Activated CD8-positive, alpha-beta T cell treated with anti-CD3 and anti-CD28 coated beads, Interleukin-2, amount 10 ng/mL, durations not matched to agents 7 days and 5 days (primary cell): ENCODE data around the gene CTNNA2. TPM values are rescaled to one million over a fixed set of nuclear protein-coding genes. Genes with fewer than 3 reads are reported as not detected.

Experiments
- ATAC-seq: fragments of 150-1000 bp; cut with Tn5 transposase; one replicate; pipeline ENCODE4 v1.10.0; 2021; ENCODE audit warnings: moderate library complexity
- CTCF ChIA-PET: fragments of 350-600 bp; sonication (Branson Sonifier 250); formaldehyde crosslinking; loops from one replicate; lab custom pipeline; 2021; ENCODE audit warnings: antibody characterized with exemption; lab: Charles Lee
- POLR2A ChIA-PET: fragments of 350-600 bp; sonication (Branson Sonifier 250); formaldehyde crosslinking; loops from one replicate; lab custom pipeline; 2021; ENCODE audit warnings: antibody characterized with exemption; lab: Charles Lee
- DNase-seq: peaks from one replicate; pipeline ENCODE4 v3.0.0-alpha.2; 2020
- H3K27ac Mint-ChIP-seq: one replicate; pipeline ENCODE4 v1.8.0; 2021; ENCODE audit warnings: mild to moderate bottlenecking, mixed read lengths
- H3K27me3 Mint-ChIP-seq: one replicate; pipeline ENCODE4 v1.8.0; 2021; ENCODE audit warnings: low read depth, mixed read lengths
- H3K36me3 Mint-ChIP-seq: one replicate; pipeline ENCODE4 v1.8.0; 2021; ENCODE audit warnings: low read depth, mixed read lengths
- H3K4me1 Mint-ChIP-seq: one replicate; pipeline ENCODE4 v1.8.0; 2021; ENCODE audit warnings: low read depth, mixed read lengths
- H3K4me3 Mint-ChIP-seq: one replicate; pipeline ENCODE4 v1.8.0; 2021; ENCODE audit warnings: mild to moderate bottlenecking, mixed read lengths
- H3K9me3 Mint-ChIP-seq: one replicate; pipeline ENCODE4 v1.8.0; 2022; ENCODE audit warnings: mixed read lengths; ENCODE audit not compliant: insufficient read depth
- total RNA-seq, 2 experiments: library from RNA; stranded (reverse); gene quantifications; one replicate each; pipeline ENCODE4 v1.2.3, GENCODE V29; 2021

The CTNNA2 gene
- total RNA-seq, 2 experiments from 2014 or later = not detected

GRCh38 chr2:79929624-79930023 is 416.8 kb downstream of the CTNNA2 start:
- ChIA-PET CTCF (no interaction called here), POLR2A (no interaction called here)
- Mint-ChIP-seq H3K4me1 (no peaks in the 10 kb centered on the region), H3K36me3 (no peaks in the 10 kb centered on the region), H3K27ac (no peak overlapping the region), H3K27me3 (no peaks in the 10 kb centered on the region), H3K9me3 (no peaks in the 10 kb centered on the region), H3K4me3 (no peak overlapping the region)
- DNase-seq = no peak
- no peak for ATAC-seq

- peaks cover 5% of the 10 kb centered on the region for H3K4me1 Mint-ChIP-seq
- H3K36me3 Mint-ChIP-seq = no peaks in the 10 kb centered on the region
- ATAC-seq (no peak), DNase-seq (no peak)
- H3K27me3 Mint-ChIP-seq = no peaks in the 10 kb centered on the region
- ChIA-PET POLR2A (no interaction called here), CTCF (no interaction called here)
- H3K27ac Mint-ChIP-seq = no peak overlapping the region
- no peak overlapping the region for H3K4me3 Mint-ChIP-seq
- H3K9me3 Mint-ChIP-seq = no peaks in the 10 kb centered on the region
Observed at GRCh38 chr2:79935046-79935732, 422.3 kb downstream of the CTNNA2 start.

- POLR2A ChIA-PET = no interaction called here
- Mint-ChIP-seq H3K4me1 (peaks cover 5% of the 10 kb centered on the region), H3K27me3 (no peaks in the 10 kb centered on the region), H3K36me3 (no peaks in the 10 kb centered on the region), H3K9me3 (no peaks in the 10 kb centered on the region), H3K4me3 (no peak overlapping the region), H3K27ac (no peak overlapping the region)
- ATAC-seq = no peak
- CTCF ChIA-PET = no interaction called here
- DNase-seq = peak; percentile 24
Observed at GRCh38 chr2:79935771-79936657, 423.2 kb downstream of the CTNNA2 start.

- Mint-ChIP-seq H3K36me3 (no peaks in the 10 kb centered on the region), H3K9me3 (no peaks in the 10 kb centered on the region), H3K27me3 (no peaks in the 10 kb centered on the region), H3K4me1 (peaks cover 5% of the 10 kb centered on the region), H3K27ac (no peak overlapping the region), H3K4me3 (no peak overlapping the region)
- DNase-seq (no peak), ATAC-seq (no peak)
- ChIA-PET POLR2A (no interaction called here), CTCF (no interaction called here)
Observed at GRCh38 chr2:79936715-79937114, 423.9 kb downstream of the CTNNA2 start.

GRCh38 chr2:79938648-79939047 is 425.8 kb downstream of the CTNNA2 start:
- H3K36me3 Mint-ChIP-seq = no peaks in the 10 kb centered on the region
- H3K4me1 Mint-ChIP-seq = peaks cover 5% of the 10 kb centered on the region
- DNase-seq = no peak
- no peaks in the 10 kb centered on the region for H3K9me3 Mint-ChIP-seq
- ChIA-PET POLR2A (no interaction called here), CTCF (no interaction called here)
- H3K4me3 Mint-ChIP-seq = no peak overlapping the region
- ATAC-seq = no peak
- H3K27ac Mint-ChIP-seq = no peak overlapping the region
- H3K27me3 Mint-ChIP-seq = no peaks in the 10 kb centered on the region

GRCh38 chr2:79940364-79940763 is 427.5 kb downstream of the CTNNA2 start:
- Mint-ChIP-seq H3K9me3 (no peaks in the 10 kb centered on the region), H3K4me1 (peaks cover 5% of the 10 kb centered on the region), H3K4me3 (no peak overlapping the region), H3K27ac (no peak overlapping the region), H3K27me3 (no peaks in the 10 kb centered on the region), H3K36me3 (no peaks in the 10 kb centered on the region)
- CTCF ChIA-PET = no interaction called here
- ATAC-seq (no peak), DNase-seq (no peak)
- POLR2A ChIA-PET = no interaction called here

GRCh38 chr2:79941179-79941578 is 428.3 kb downstream of the CTNNA2 start:
- CTCF ChIA-PET = no interaction called here
- Mint-ChIP-seq H3K9me3 (no peaks in the 10 kb centered on the region), H3K4me1 (peaks cover 4% of the 10 kb centered on the region), H3K27ac (no peak overlapping the region), H3K36me3 (no peaks in the 10 kb centered on the region), H3K27me3 (no peaks in the 10 kb centered on the region), H3K4me3 (no peak overlapping the region)
- ATAC-seq (no peak), DNase-seq (no peak)
- POLR2A ChIA-PET = no interaction called here

- POLR2A ChIA-PET = no interaction called here
- H3K36me3 Mint-ChIP-seq = no peaks in the 10 kb centered on the region
- CTCF ChIA-PET = no interaction called here
- H3K27me3 Mint-ChIP-seq = no peaks in the 10 kb centered on the region
- H3K27ac Mint-ChIP-seq = no peak overlapping the region
- DNase-seq (no peak), ATAC-seq (no peak)
- no peaks in the 10 kb centered on the region for H3K9me3 Mint-ChIP-seq
- no peaks in the 10 kb centered on the region for H3K4me1 Mint-ChIP-seq
- no peak overlapping the region for H3K4me3 Mint-ChIP-seq
Observed at GRCh38 chr2:79944205-79944604, 431.4 kb downstream of the CTNNA2 start.

GRCh38 chr2:79945653-79946445 is 433.0 kb downstream of the CTNNA2 start:
- Mint-ChIP-seq H3K36me3 (no peaks in the 10 kb centered on the region), H3K9me3 (no peaks in the 10 kb centered on the region), H3K27ac (no peak overlapping the region), H3K4me3 (no peak overlapping the region), H3K4me1 (no peaks in the 10 kb centered on the region), H3K27me3 (no peaks in the 10 kb centered on the region)
- DNase-seq = no peak
- CTCF ChIA-PET = no interaction called here
- ATAC-seq = no peak
- POLR2A ChIA-PET = no interaction called here

- no peaks in the 10 kb centered on the region for H3K36me3 Mint-ChIP-seq
- H3K4me3 Mint-ChIP-seq = no peak overlapping the region
- no peak for DNase-seq
- ATAC-seq = no peak
- CTCF ChIA-PET = no interaction called here
- H3K27me3 Mint-ChIP-seq = no peaks in the 10 kb centered on the region
- H3K27ac Mint-ChIP-seq = no peak overlapping the region
- POLR2A ChIA-PET = no interaction called here
- H3K4me1 Mint-ChIP-seq = no peaks in the 10 kb centered on the region
- H3K9me3 Mint-ChIP-seq = no peaks in the 10 kb centered on the region
Observed at GRCh38 chr2:79947751-79948150, 434.9 kb downstream of the CTNNA2 start.

GRCh38 chr2:79950526-79950925 is 437.7 kb downstream of the CTNNA2 start:
- no peaks in the 10 kb centered on the region for H3K4me1 Mint-ChIP-seq
- no peak overlapping the region for H3K27ac Mint-ChIP-seq
- no peaks in the 10 kb centered on the region for H3K36me3 Mint-ChIP-seq
- H3K9me3 Mint-ChIP-seq = no peaks in the 10 kb centered on the region
- no peaks in the 10 kb centered on the region for H3K27me3 Mint-ChIP-seq
- ChIA-PET CTCF (no interaction called here), POLR2A (no interaction called here)
- ATAC-seq (no peak), DNase-seq (no peak)
- no peak overlapping the region for H3K4me3 Mint-ChIP-seq

- ChIA-PET CTCF (no interaction called here), POLR2A (no interaction called here)
- ATAC-seq (no peak), DNase-seq (no peak)
- Mint-ChIP-seq H3K4me1 (no peaks in the 10 kb centered on the region), H3K4me3 (no peak overlapping the region), H3K36me3 (no peaks in the 10 kb centered on the region), H3K27ac (no peak overlapping the region), H3K9me3 (no peaks in the 10 kb centered on the region), H3K27me3 (no peaks in the 10 kb centered on the region)
Observed at GRCh38 chr2:79952616-79953015, 439.8 kb downstream of the CTNNA2 start.
